NCI-H1092 (cell line): Measurements from ENCODE around the gene TPM1.

Experiments
- DNase-seq: peaks from one replicate; lab custom pipeline; 2025; lab: John Stamatoyannopoulos, UW

The TPM1 gene

GRCh38 chr15:63016234-63016633, 26.3 kb upstream of the TPM1 start:
- no peak for DNase-seq

DNA sequence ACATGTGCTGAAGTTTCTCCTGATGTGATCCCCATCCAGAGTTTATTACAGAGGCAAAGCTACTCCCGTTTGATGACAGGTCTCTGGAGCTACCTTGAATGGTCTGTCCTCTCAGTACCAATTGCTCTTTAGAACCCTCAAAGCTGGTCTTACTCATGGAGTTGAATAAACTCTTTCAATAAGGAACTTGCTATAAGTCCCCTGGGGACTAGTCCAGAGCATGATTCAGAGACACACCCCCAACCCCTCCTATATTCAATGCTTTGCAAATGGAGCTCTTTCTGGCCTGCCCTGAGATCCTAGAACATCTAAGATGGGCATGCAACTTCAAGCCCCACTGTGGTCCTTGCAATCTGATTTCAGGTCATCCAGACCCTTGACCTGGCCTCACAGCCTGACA, 23.9 kb upstream of the TPM1 start:
- no peak for DNase-seq

GRCh38 chr15:63019511-63020109, 22.9 kb upstream of the TPM1 start:
- no peak for DNase-seq

- no peak for DNase-seq
These were observed 22.4 kb upstream of the TPM1 start for GRCh38 chr15:63020128-63020527.

DNA sequence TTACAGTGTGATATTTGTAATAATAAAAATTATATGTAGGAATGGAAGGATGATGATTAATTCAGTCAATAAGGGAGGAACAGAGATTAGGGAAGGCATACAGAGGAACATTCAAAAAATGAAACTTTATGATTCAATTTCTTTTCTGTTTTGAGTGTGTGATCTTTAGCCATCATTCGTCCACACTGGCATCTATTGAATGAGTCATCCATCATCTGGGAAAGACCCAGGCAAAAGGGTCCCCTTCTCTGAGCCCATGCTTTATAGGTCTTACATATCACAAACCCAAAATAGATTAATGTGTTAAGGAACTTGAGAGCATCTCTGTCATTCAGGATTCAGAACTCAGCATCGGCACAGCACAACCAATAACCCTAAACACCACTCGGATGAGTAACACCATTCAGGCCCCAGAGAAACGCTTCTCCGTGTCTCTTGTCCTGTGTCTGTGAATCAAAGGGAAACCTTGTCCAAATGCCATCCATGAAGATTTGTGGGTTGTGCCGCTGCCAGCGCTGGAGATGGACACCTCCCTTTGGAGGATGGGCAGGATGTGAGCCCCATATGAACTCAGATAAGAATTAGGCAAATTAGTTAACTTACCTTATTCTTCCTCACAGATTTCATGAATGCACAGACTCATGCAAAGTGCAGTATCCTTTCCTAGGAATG, 21.7 kb upstream of the TPM1 start:
- DNase-seq, result no peak

DNA sequence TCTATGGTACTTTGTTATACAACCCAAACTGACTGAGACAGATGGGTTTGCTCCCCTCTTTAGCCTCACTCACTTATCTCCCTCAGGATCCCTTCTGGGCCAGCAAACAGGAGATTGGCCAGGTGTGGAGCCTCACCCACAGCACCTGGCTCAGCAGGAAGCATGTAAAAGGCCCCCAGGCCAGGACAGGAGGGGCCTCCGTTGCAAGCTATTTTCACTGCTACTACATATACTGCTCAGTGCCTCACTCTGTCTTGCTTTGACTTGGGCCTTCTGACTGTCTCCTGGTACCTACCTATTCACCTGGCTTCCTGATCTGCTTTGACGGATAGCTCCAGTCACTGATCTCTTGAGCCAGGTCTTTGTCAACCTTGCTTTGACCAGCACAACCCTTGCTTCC, 20.4 kb upstream of the TPM1 start:
- no peak for DNase-seq

DNA sequence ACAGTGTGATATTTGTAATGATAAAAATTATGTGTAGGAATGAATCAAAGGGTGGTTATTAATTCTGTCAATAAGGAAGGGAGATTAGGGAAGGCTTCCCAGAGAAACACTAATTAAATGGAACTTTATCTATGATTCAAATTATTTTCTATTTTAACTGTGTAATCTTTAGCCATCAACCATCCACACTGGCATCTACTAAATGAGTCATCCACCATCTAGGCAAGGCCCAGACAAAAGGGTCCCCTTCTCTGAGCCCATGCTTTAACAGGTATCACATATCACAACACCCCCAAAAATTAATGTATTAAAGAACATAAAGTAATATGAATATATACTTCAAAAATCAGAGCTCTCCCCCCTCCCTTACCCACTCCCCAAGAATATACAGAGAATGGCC, 19.9 kb upstream of the TPM1 start:
- no peak for DNase-seq

DNA sequence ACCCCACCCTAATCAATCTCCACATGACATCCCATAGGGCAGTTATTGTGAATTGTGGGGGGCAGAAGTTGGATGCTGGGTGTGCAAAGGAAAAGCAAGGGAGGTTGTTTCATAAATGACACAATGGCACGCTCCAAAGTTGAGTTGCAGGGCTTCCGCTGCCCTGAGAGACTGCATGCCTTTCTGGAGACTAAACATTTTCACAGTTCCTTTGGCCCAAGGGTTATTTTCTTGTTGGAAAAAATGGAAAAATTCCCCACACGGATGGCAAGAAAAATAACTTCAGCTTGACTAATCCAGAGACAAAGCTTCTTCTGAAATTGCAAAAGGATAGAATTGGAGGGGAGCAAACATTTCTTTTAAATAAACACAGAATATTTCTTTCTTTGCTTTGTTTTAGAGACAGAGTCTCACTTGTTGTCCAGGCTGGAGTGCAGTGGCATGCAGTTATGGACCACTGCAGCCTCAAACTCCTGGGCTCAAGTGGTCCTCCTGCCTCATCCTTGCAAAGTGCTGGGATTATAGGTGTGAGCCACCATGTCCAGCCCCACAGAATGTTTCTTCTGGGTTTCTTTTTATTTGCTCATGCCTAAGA, 19.1 kb upstream of the TPM1 start:
- no peak for DNase-seq

GRCh38 chr15:63025460-63025859, 17.1 kb upstream of the TPM1 start:
- no peak for DNase-seq

- DNase-seq, result no peak
These were observed 14.9 kb upstream of the TPM1 start for GRCh38 chr15:63027646-63028045.

- DNase-seq, result no peak
These were observed 14.0 kb upstream of the TPM1 start for GRCh38 chr15:63028442-63029110.

DNA sequence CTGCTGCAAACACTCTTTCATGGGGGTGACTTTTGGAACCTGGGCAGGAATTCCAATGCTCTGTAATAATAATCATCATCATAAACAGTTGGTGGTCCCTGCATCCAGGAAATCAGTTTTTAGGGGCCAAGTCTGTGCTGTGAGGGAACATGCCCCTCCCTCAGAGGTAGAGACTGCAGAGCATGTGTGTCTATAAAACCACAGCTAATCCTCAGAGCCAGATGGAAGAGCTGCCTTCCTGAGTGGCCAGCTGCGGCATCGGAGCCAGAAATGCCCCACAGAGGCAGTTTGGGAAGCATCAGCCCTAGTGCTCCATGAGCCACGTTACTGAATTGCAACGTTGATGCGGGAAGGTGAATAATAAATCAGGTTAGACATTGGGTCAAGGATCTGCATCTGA, 12.9 kb upstream of the TPM1 start:
- no peak for DNase-seq

- DNase-seq, result no peak
These were observed 12.4 kb upstream of the TPM1 start for GRCh38 chr15:63030101-63030551.

DNA sequence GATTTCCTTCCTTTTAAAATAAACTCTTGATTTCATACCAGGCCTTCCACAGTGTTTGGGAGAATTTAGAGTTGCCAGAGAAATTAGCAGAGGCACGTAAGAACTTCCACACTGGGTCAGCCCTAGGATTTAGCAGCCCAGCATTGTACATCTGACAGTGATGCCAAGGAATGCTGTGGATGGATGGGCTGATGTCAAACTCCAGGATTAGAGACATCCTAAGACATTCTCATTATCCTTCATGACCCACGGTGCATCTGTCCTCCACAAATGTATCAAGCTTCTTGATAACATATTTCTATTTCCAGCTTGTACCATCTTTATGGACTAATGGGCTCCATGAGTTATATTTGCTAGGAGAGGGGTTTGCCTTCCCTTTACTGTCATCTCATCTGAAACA, 8.0 kb upstream of the TPM1 start:
- no peak for DNase-seq

DNA sequence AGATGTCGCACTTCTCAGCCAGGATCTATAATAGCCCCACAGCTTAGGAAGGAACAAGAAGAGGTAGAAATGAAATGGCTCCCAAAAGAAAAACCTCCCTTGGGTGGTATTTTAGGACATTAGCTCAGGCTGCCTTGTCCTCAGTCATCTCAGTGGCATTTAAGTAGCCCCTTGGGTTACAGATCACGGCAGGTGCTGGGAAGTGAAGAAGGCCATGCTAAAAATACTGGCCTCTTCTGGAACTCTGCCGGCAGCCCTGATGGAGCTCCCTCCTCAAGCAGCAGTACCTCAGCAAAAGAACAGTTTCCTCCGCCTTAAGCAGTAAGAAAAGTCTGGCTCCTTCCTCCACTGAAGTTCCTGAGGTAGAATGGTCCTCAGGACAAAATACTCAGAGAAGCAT, 7.3 kb upstream of the TPM1 start:
- no peak for DNase-seq

GRCh38 chr15:63035977-63036376, 6.6 kb upstream of the TPM1 start:
- DNase-seq, result no peak

- DNase-seq, result no peak
These were observed 4.4 kb upstream of the TPM1 start for GRCh38 chr15:63037976-63038720.

- no peak for DNase-seq
These were observed 3.4 kb upstream of the TPM1 start for GRCh38 chr15:63038926-63039673.

DNA sequence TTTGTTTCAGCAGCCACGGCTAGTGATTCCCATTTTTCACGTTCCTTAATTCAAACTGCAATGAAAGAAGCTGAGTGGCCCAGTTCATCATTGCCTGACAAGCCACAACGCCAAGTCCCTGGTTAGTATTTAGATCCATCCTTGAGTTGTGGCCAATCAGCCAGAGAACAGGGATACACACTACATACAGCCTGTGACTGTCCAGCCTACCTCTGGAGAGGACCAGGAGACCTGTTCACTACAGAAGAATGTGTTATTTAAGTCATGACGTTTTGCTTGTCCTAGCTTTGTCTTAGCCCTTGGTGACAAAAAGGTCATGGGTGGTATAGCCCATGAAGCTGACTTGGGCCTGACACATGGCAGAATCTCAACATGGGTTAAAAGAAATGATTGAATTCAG, 2.7 kb upstream of the TPM1 start:
- DNase-seq, result no peak

DNA sequence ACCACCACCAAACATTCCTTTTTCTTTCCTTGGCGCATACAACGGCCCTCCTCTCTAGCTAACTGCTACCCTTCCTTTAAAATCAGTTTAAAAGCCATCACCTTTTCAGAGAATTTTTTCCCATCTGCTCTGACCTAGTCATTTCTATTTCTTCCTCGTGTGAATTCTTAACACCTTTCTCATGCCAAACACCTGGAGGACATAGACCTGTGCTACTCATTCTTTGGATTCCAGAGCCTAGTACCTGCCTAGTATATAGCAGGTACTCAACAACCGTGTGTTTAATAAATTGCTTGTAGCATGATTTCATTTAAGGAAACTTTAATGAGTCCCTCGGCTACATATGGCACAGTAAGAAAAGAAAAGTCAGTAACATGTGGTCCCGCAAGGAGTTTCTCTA, 2.0 kb upstream of the TPM1 start:
- DNase-seq, result no peak

DNA sequence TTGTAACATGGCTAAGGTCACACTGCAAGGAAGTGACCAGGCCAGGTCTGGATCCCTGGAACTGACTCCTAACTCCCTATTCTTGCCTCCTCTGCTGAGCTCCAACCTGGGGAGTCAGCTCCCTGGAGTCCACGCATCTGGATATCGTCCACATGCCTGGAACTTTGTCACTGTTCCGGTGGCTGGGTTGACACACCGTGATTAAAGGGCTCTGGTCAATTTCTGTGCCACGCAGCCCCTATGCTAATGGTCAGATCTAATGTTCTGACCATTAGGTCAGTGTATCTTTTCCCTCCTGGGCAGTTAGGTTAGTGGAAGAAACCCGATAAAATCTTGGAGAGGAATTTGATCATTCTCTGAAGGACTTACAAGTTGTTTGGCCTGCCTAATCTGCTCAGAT, 1.6 kb upstream of the TPM1 start:
- DNase-seq, result no peak
